Endothelial cell (in vitro differentiated cells): ENCODE results near the gene ZNRF2. TPM values are rescaled to one million over a fixed set of nuclear protein-coding genes. Genes with fewer than 3 reads are reported as not detected.

Source experiments
- DNase-seq: peaks from one replicate; pipeline ENCODE4 v3.0.0; 2021; ENCODE audit warnings: low spot score
- H3K27ac Mint-ChIP-seq: one replicate; pipeline ENCODE4 v1.8.0; 2021; ENCODE audit warnings: mixed read lengths, inconsistent platforms; ENCODE audit not compliant: unreplicated experiment
- H3K27me3 Mint-ChIP-seq: one replicate; pipeline ENCODE4 v1.8.0; 2021; ENCODE audit warnings: mild to moderate bottlenecking, moderate library complexity, mixed read lengths, inconsistent platforms; ENCODE audit not compliant: unreplicated experiment
- H3K36me3 Mint-ChIP-seq: one replicate; pipeline ENCODE4 v1.8.0; 2021; ENCODE audit warnings: mild to moderate bottlenecking, low read depth, mixed read lengths, inconsistent platforms; ENCODE audit not compliant: unreplicated experiment
- H3K4me1 Mint-ChIP-seq: one replicate; pipeline ENCODE4 v1.8.0; 2021; ENCODE audit warnings: mild to moderate bottlenecking, mixed read lengths, inconsistent platforms; ENCODE audit not compliant: unreplicated experiment
- H3K4me3 Mint-ChIP-seq: one replicate; pipeline ENCODE4 v1.8.0; 2021; ENCODE audit warnings: mild to moderate bottlenecking, mixed read lengths, inconsistent platforms; ENCODE audit not compliant: unreplicated experiment
- H3K9me3 Mint-ChIP-seq: one replicate; pipeline ENCODE4 v1.8.0; 2021; ENCODE audit warnings: mixed read lengths, inconsistent platforms; ENCODE audit not compliant: unreplicated experiment
- CTCF ChIP-seq: fragments of 200-600 bp; sonication (generic); IDR thresholded peaks from one replicate; pipeline ENCODE4 v1.5.0; 2021; ENCODE audit warnings: antibody characterized with exemption; ENCODE audit not compliant: unreplicated experiment
- total RNA-seq: library from RNA; stranded (reverse); fragmentation: NEBNext Ultra II Directional; extraction: Animal tissue kit (Norgen Biotek cat#: 25700); gene quantifications from one replicate; pipeline ENCODE4 v1.2.1, GENCODE V29; 2021; ENCODE audit not compliant: unreplicated experiment

Gene ZNRF2
- total RNA-seq, 1 donor from 2014 or later = 9.5 TPM

GRCh38 chr7:30349816-30350215, 65.4 kb downstream of the ZNRF2 start:
- Mint-ChIP-seq H3K27ac (no peak overlapping the region), H3K4me3 (no peak overlapping the region), H3K36me3 (no peaks in the 10 kb centered on the region), H3K27me3 (no peaks in the 10 kb centered on the region), H3K4me1 (no peaks in the 10 kb centered on the region), H3K9me3 (no peaks in the 10 kb centered on the region)
- TF ChIP-seq CTCF = no peak
- DNase-seq = no peak

- no peak for TF ChIP-seq CTCF
- Mint-ChIP-seq H3K9me3 (no peaks in the 10 kb centered on the region), H3K27me3 (no peaks in the 10 kb centered on the region), H3K4me3 (no peak overlapping the region), H3K27ac (no peak overlapping the region), H3K4me1 (no peaks in the 10 kb centered on the region), H3K36me3 (no peaks in the 10 kb centered on the region)
- DNase-seq = no peak
Observed at GRCh38 chr7:30351286-30351685, 66.9 kb downstream of the ZNRF2 start.

- Mint-ChIP-seq H3K4me1 (no peaks in the 10 kb centered on the region), H3K27ac (no peak overlapping the region), H3K36me3 (no peaks in the 10 kb centered on the region), H3K4me3 (no peak overlapping the region), H3K27me3 (no peaks in the 10 kb centered on the region), H3K9me3 (no peaks in the 10 kb centered on the region)
- TF ChIP-seq CTCF = no peak
- no peak for DNase-seq
Observed at GRCh38 chr7:30351724-30352123, 67.3 kb downstream of the ZNRF2 start.

DNA sequence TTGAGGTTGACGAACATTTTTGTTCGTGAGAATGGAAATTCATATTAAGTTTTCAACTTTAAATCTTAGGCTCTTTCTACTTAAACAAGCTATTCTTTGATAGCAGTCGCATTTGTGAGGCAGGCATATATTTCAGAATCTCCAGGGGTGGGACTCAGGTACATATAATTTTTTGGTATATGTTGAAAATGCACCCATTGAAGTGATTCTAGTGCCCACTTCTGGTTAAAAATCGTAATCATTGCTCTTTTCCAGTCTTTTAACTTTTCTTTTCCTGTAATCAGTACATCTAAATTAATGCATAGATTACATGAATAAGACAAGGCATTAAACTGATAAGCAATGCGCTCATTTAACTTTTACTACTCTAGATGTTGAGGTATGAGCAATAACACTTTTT, 67.8 kb downstream of the ZNRF2 start:
- Mint-ChIP-seq H3K27ac (no peak overlapping the region), H3K4me3 (no peak overlapping the region), H3K27me3 (no peaks in the 10 kb centered on the region), H3K36me3 (no peaks in the 10 kb centered on the region), H3K9me3 (no peaks in the 10 kb centered on the region), H3K4me1 (no peaks in the 10 kb centered on the region)
- DNase-seq = no peak
- no peak for TF ChIP-seq CTCF

- DNase-seq = no peak
- H3K36me3 Mint-ChIP-seq = no peaks in the 10 kb centered on the region
- no peak overlapping the region for H3K4me3 Mint-ChIP-seq
- no peaks in the 10 kb centered on the region for H3K9me3 Mint-ChIP-seq
- H3K27me3 Mint-ChIP-seq = no peaks in the 10 kb centered on the region
- H3K4me1 Mint-ChIP-seq = no peaks in the 10 kb centered on the region
- H3K27ac Mint-ChIP-seq = no peak overlapping the region
- TF ChIP-seq CTCF = no peak
Observed at GRCh38 chr7:30353532-30353931, 69.1 kb downstream of the ZNRF2 start.
